ENCODE data around the gene PRXL2B. TPM values are rescaled to one million over a fixed set of nuclear protein-coding genes. Genes with fewer than 3 reads are reported as not detected.

PRXL2B gene
- total and polyA plus RNA-seq, 2 experiments from 2014 or later = 25.5 to 44.0 TPM

GRCh38 chr1:2589431-2590232, 3.1 kb downstream of the PRXL2B start:
- ATAC-seq = no peak
- peaks cover 1% of the 10 kb centered on the region for H3K27me3 Mint-ChIP-seq (ENCODE audit: insufficient read depth, low read depth, poor library complexity)
- Histone ChIP-seq H3K36me3 (ENCODE audit: insufficient read depth) (no peaks in the 10 kb centered on the region), H3K4me3 (no peak overlapping the region), H3K27me3 (ENCODE audit: insufficient read depth) (no peaks in the 10 kb centered on the region), H3K79me2 (replicated peaks; ENCODE audit: insufficient read depth) (no peaks in the 10 kb centered on the region), H2AFZ (no peak overlapping the region), H3K27ac (ENCODE audit: low read depth) (no peak overlapping the region), H3K4me1 (ENCODE audit: insufficient read depth) (no peaks in the 10 kb centered on the region; the same call in 1 of the 2 replicates), H4K20me1 (replicated peaks; ENCODE audit: insufficient read depth) (no peaks in the 10 kb centered on the region), H3F3A (replicated peaks; ENCODE audit: low read depth) (no peaks in the 10 kb centered on the region), H3K9me2 (ENCODE audit: insufficient read depth) (no peaks in the 10 kb centered on the region), H3K4me2 (no peak overlapping the region)
- peaks cover 7% of the 10 kb centered on the region for H3K4me1 Mint-ChIP-seq
- no peak overlapping the region for H3K4me3 Mint-ChIP-seq
- DNase-seq (ENCODE audit: low spot score) = no peak
- TF ChIP-seq POLR2AphosphoS5 (IDR thresholded peaks at IDR 0.05; ENCODE audit: low read depth) = no peak
- H3K9me3 Mint-ChIP-seq = peaks cover 14% of the 10 kb centered on the region
- H3K27ac Mint-ChIP-seq = no peak overlapping the region
- H3K36me3 Mint-ChIP-seq (ENCODE audit: low read depth) = peaks cover 15% of the 10 kb centered on the region; the same call in 2 of the 3 replicates

GRCh38 chr1:2590233-2591141, 3.9 kb downstream of the PRXL2B start:
- H3K36me3 Mint-ChIP-seq (ENCODE audit: low read depth) = peaks cover 15% of the 10 kb centered on the region; the same call in 2 of the 3 replicates
- no peaks in the 10 kb centered on the region for H3K9me2 ChIP-seq (ENCODE audit: insufficient read depth)
- no peak overlapping the region for H3K4me2 ChIP-seq
- DNase-seq (ENCODE audit: low spot score) (no peak), ATAC-seq (no peak)
- H3K36me3 ChIP-seq (ENCODE audit: insufficient read depth) = no peaks in the 10 kb centered on the region
- H3K27ac Mint-ChIP-seq = no peak overlapping the region
- H4K20me1 ChIP-seq (replicated peaks; ENCODE audit: insufficient read depth) = no peaks in the 10 kb centered on the region
- no peaks in the 10 kb centered on the region for H3K79me2 ChIP-seq (replicated peaks; ENCODE audit: insufficient read depth)
- no peak overlapping the region for H3K27ac ChIP-seq (ENCODE audit: low read depth)
- H3K4me1 Mint-ChIP-seq = peaks cover under 1% of the 10 kb centered on the region; the same call in 1 of the 3 replicates
- no peaks in the 10 kb centered on the region for H3F3A ChIP-seq (replicated peaks; ENCODE audit: low read depth)
- H2AFZ ChIP-seq = no peak overlapping the region
- no peaks in the 10 kb centered on the region for H3K27me3 ChIP-seq (ENCODE audit: insufficient read depth)
- no peak overlapping the region for H3K4me3 ChIP-seq
- H3K4me1 ChIP-seq (ENCODE audit: insufficient read depth) = no peaks in the 10 kb centered on the region
- H3K9me3 Mint-ChIP-seq = peaks cover 14% of the 10 kb centered on the region
- peaks cover 1% of the 10 kb centered on the region for H3K27me3 Mint-ChIP-seq (ENCODE audit: insufficient read depth, low read depth, poor library complexity)
- H3K4me3 Mint-ChIP-seq = no peak overlapping the region
- TF ChIP-seq ZNF114 (CRISPR knock-in tag; IDR thresholded peaks at IDR 0.05) (no peak), EZH2phosphoT487 (IDR thresholded peaks at IDR 0.05; ENCODE audit: unreplicated experiment) (no peak), STAT1 (IDR thresholded peaks at IDR 0.05; ENCODE audit: unreplicated experiment) (no peak), ZNF462 (CRISPR knock-in tag; IDR thresholded peaks at IDR 0.05) (no peak), EZH2 (IDR thresholded peaks at IDR 0.05; ENCODE audit: low read depth, unreplicated experiment) (no peak), JUNB (IDR thresholded peaks at IDR 0.05; ENCODE audit: unreplicated experiment) (no peak), ETS1 (IDR thresholded peaks at IDR 0.05) (no peak), NANOG (IDR thresholded peaks at IDR 0.05; ENCODE audit: borderline replicate concordance) (no peak), ZNF331 (CRISPR knock-in tag; IDR thresholded peaks at IDR 0.05; ENCODE audit: low read depth) (no peak)
